MM.1S (cell line): ENCODE data around the gene HADHB.

Source experiments
- DNase-seq: peaks from one replicate; pipeline ENCODE4 v3.0.0-alpha.2; 2015
- H2AFZ ChIP-seq: fragments of 300-600 bp; sonication (generic); 2 replicates; pipeline ENCODE4 v1.6.0; 2016; ENCODE audit warnings: antibody characterized with exemption, low read length
- H3F3A ChIP-seq: fragments of 300-600 bp; sonication (generic); 2 replicates; pipeline ENCODE4 v1.6.1; 2016; ENCODE audit warnings: mild to moderate bottlenecking, antibody characterized with exemption, low read length, moderate library complexity, mixed read lengths; ENCODE audit not compliant: insufficient read depth
- H3K27ac ChIP-seq: fragments of 300-600 bp; sonication (generic); 2 replicates; pipeline ENCODE4 v1.5.1; 2016; ENCODE audit warnings: mild to moderate bottlenecking, low read length
- H3K27me3 ChIP-seq: fragments of 300-600 bp; sonication (generic); replicated peaks from 2 replicates; pipeline ENCODE4 v1.6.0; 2016; ENCODE audit warnings: low read length; ENCODE audit not compliant: insufficient read depth
- H3K36me3 ChIP-seq: fragments of 300-600 bp; sonication (generic); replicated peaks from 2 replicates; pipeline ENCODE4 v1.6.1; 2016; ENCODE audit warnings: mild to moderate bottlenecking, low read length, mixed read lengths; ENCODE audit not compliant: insufficient read depth
- H3K4me1 ChIP-seq: fragments of 300-600 bp; sonication (generic); 2 replicates; pipeline ENCODE4 v1.6.1; 2016; ENCODE audit warnings: low read length, mixed read lengths
- H3K4me2 ChIP-seq: fragments of 300-600 bp; sonication (generic); 2 replicates; pipeline ENCODE4 v1.6.0; 2016; ENCODE audit warnings: low read depth, low read length
- H3K4me3 ChIP-seq: fragments of 300-600 bp; sonication (generic); 2 replicates; pipeline ENCODE4 v1.5.1; 2016; ENCODE audit warnings: low read length, mixed read lengths
- H3K79me2 ChIP-seq: fragments of 300-600 bp; sonication (generic); 2 replicates; pipeline ENCODE4 v1.6.1; 2016; ENCODE audit warnings: mixed run types, low read length, mixed read lengths
- H3K9ac ChIP-seq: fragments of 300-600 bp; sonication (generic); 2 replicates; pipeline ENCODE4 v1.6.1; 2016; ENCODE audit warnings: low read length, mixed read lengths
- H3K9me2 ChIP-seq: fragments of 300-600 bp; sonication (generic); replicated peaks from 2 replicates; pipeline ENCODE4 v1.6.1; 2016; ENCODE audit warnings: mild to moderate bottlenecking, low read length, mixed read lengths; ENCODE audit not compliant: insufficient read depth
- H3K9me3 ChIP-seq: fragments of 300-600 bp; sonication (generic); replicated peaks from 2 replicates; pipeline ENCODE4 v1.6.1; 2016; ENCODE audit warnings: mild to moderate bottlenecking, low read length, mixed read lengths; ENCODE audit not compliant: insufficient read depth
- H4K20me1 ChIP-seq: fragments of 300-600 bp; sonication (generic); 2 replicates; pipeline ENCODE4 v1.6.1; 2016; ENCODE audit warnings: mild to moderate bottlenecking, low read length, moderate library complexity, mixed read lengths; ENCODE audit not compliant: insufficient read depth
- EZH2 ChIP-seq: fragments of 300-600 bp; sonication (generic); optimal IDR thresholded peaks from 2 replicates; pipeline ENCODE3; 2017; ENCODE audit warnings: low read depth, mild to moderate bottlenecking, antibody characterized with exemption, low read length, mixed read lengths
- EZH2phosphoT487 ChIP-seq: fragments of 300-600 bp; sonication (generic); IDR thresholded peaks from 2 replicates; pipeline ENCODE4 v1.6.1; 2018; ENCODE audit warnings: antibody characterized with exemption, low read length
- TF ChIP-seq, protein P1 (sequence below): fragments of 300-600 bp; sonication (generic); IDR thresholded peaks from 2 replicates; pipeline ENCODE4 v1.5.1; 2016; ENCODE audit warnings: antibody characterized with exemption, low read length, mixed read lengths

The HADHB gene

DNA sequence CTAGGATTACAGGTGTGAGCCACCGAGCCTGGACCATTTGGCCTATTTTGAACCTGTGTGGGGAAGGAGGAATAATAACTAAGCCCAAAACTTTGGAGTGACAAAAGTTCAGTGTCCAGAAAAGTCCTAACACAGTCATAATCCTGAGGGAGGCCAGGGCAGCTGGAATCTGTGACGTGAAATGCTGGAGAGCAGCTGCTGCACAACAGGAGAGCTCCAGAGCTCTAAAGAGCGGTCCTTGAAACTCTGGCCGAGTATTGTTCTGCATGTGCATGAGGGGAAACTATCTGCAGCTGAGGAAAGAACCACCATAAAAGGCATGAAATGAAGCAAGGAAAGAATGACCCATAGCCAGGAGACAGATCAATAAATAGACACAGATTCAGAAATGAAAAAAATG is 28.2 kb upstream of the HADHB start:
- H4K20me1 ChIP-seq: no peaks in the 10 kb centered on the region
- no peaks in the 10 kb centered on the region for H3K9me2 ChIP-seq
- H3K27ac ChIP-seq: no peak overlapping the region
- H2AFZ ChIP-seq: no peak overlapping the region
- no peaks in the 10 kb centered on the region for H3K79me2 ChIP-seq
- no peaks in the 10 kb centered on the region; the same call in 1 of the 2 replicates for H3K36me3 ChIP-seq
- TF ChIP-seq EZH2phosphoT487 (no peak), EZH2 (no peak)
- TF ChIP-seq, protein P1, sequence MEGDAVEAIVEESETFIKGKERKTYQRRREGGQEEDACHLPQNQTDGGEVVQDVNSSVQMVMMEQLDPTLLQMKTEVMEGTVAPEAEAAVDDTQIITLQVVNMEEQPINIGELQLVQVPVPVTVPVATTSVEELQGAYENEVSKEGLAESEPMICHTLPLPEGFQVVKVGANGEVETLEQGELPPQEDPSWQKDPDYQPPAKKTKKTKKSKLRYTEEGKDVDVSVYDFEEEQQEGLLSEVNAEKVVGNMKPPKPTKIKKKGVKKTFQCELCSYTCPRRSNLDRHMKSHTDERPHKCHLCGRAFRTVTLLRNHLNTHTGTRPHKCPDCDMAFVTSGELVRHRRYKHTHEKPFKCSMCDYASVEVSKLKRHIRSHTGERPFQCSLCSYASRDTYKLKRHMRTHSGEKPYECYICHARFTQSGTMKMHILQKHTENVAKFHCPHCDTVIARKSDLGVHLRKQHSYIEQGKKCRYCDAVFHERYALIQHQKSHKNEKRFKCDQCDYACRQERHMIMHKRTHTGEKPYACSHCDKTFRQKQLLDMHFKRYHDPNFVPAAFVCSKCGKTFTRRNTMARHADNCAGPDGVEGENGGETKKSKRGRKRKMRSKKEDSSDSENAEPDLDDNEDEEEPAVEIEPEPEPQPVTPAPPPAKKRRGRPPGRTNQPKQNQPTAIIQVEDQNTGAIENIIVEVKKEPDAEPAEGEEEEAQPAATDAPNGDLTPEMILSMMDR: no peak
- no peaks in the 10 kb centered on the region for H3K9me3 ChIP-seq
- no peaks in the 10 kb centered on the region for H3F3A ChIP-seq
- no peaks in the 10 kb centered on the region for H3K27me3 ChIP-seq
- no peak overlapping the region for H3K9ac ChIP-seq
- H3K4me2 ChIP-seq: no peak overlapping the region
- no peak overlapping the region for H3K4me3 ChIP-seq
- DNase-seq: no peak
- H3K4me1 ChIP-seq: no peaks in the 10 kb centered on the region

GRCh38 chr2:26217720-26218119 is 27.0 kb upstream of the HADHB start:
- no peak overlapping the region for H3K9ac ChIP-seq
- H3K9me2 ChIP-seq: no peaks in the 10 kb centered on the region
- H3K36me3 ChIP-seq: no peaks in the 10 kb centered on the region; the same call in 1 of the 2 replicates
- no peaks in the 10 kb centered on the region for H3K9me3 ChIP-seq
- H2AFZ ChIP-seq: no peak overlapping the region
- H3K4me1 ChIP-seq: no peaks in the 10 kb centered on the region
- no peaks in the 10 kb centered on the region for H4K20me1 ChIP-seq
- no peak for TF ChIP-seq EZH2
- TF ChIP-seq EZH2phosphoT487: no peak
- TF ChIP-seq, protein P1: no peak
- H3K27ac ChIP-seq: no peak overlapping the region
- H3K79me2 ChIP-seq: no peaks in the 10 kb centered on the region
- no peaks in the 10 kb centered on the region for H3F3A ChIP-seq
- DNase-seq: no peak
- H3K27me3 ChIP-seq: no peaks in the 10 kb centered on the region
- H3K4me3 ChIP-seq: no peak overlapping the region
- no peak overlapping the region for H3K4me2 ChIP-seq

DNA sequence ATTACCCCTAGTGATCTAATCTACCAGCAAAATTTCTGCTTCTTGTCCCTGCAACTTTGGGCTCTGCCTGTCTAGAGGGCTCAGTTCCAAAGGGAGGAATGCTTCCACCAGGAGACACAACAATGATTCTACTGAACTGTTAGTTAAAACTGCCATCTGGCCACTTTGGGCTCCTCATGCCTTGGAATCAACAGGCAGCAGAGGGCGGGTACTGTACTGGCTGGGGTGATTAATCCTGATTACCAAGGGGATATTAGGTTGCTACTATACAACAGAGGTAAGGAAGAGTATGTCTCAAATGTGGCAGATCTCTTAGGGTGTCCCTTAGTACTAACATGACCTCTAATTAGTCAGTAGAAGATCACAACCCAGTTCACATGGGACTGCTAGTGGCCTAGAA is 21.7 kb upstream of the HADHB start:
- no peaks in the 10 kb centered on the region for H3K9me3 ChIP-seq
- no peak overlapping the region for H2AFZ ChIP-seq
- H3K4me1 ChIP-seq: no peaks in the 10 kb centered on the region
- H3K9ac ChIP-seq: no peak overlapping the region
- no peak overlapping the region for H3K4me3 ChIP-seq
- no peak overlapping the region for H3K4me2 ChIP-seq
- no peak for TF ChIP-seq EZH2
- TF ChIP-seq EZH2phosphoT487: no peak
- TF ChIP-seq, protein P1: no peak
- H3K9me2 ChIP-seq: no peaks in the 10 kb centered on the region
- DNase-seq: no peak
- H3K27me3 ChIP-seq: no peaks in the 10 kb centered on the region
- H4K20me1 ChIP-seq: no peaks in the 10 kb centered on the region
- H3K27ac ChIP-seq: no peak overlapping the region
- H3F3A ChIP-seq: no peaks in the 10 kb centered on the region
- no peaks in the 10 kb centered on the region; the same call in 1 of the 2 replicates for H3K36me3 ChIP-seq
- peaks cover 3% of the 10 kb centered on the region; the same call in 1 of the 2 replicates for H3K79me2 ChIP-seq
